OCI-LY7 (cell line): ENCODE measurements around the gene RMDN3.

ENCODE experiments used
- EZH2phosphoT487 ChIP-seq: fragments of 200-600 bp; sonication (generic); IDR thresholded peaks from 2 replicates; pipeline ENCODE4 v1.6.1; 2018; ENCODE audit warnings: low read depth, borderline replicate concordance, mild to moderate bottlenecking, mixed run types, antibody characterized with exemption, low read length, moderate library complexity, mixed read lengths
- TF ChIP-seq, protein P1 (sequence below): fragments of 200-600 bp; sonication (generic); conservative IDR thresholded peaks from 2 replicates; pipeline ENCODE4 v1.5.1; 2014; ENCODE audit warnings: mild to moderate bottlenecking, antibody characterized with exemption, low read length, moderate library complexity, mixed read lengths

DNA sequence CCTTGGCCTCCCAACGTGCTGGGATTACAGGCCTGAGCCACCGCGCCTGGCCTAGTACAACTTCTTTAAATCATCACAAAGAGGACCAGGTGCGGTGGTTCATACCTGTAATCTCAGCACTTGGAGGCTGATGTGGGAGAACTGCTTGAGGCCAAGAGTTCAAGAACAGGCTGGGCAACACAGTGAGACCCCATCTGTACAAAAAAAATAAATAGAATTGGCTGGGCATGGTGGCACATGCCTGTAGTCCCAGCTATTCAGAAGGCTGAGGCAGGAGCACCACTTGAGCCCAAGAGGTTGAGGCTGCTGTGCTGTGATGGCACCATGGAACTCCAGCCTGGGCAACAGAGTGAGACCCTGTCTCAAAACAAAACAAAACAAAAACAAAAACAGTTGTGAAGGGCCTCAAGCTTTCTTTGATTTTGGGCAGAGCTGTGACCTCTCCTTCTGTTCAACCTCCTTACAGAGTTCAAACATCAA, 5.9 kb downstream of the RMDN3 start:
- TF ChIP-seq, protein P1, sequence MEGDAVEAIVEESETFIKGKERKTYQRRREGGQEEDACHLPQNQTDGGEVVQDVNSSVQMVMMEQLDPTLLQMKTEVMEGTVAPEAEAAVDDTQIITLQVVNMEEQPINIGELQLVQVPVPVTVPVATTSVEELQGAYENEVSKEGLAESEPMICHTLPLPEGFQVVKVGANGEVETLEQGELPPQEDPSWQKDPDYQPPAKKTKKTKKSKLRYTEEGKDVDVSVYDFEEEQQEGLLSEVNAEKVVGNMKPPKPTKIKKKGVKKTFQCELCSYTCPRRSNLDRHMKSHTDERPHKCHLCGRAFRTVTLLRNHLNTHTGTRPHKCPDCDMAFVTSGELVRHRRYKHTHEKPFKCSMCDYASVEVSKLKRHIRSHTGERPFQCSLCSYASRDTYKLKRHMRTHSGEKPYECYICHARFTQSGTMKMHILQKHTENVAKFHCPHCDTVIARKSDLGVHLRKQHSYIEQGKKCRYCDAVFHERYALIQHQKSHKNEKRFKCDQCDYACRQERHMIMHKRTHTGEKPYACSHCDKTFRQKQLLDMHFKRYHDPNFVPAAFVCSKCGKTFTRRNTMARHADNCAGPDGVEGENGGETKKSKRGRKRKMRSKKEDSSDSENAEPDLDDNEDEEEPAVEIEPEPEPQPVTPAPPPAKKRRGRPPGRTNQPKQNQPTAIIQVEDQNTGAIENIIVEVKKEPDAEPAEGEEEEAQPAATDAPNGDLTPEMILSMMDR: no peak
- TF ChIP-seq EZH2phosphoT487: no peak
